ENCODE measurements around the gene PIGQ. TPM values are rescaled to one million over a fixed set of nuclear protein-coding genes. Genes with fewer than 3 reads are reported as not detected.

The PIGQ gene
- 10 to 100 TPM; 28.0 to 34.2 TPM for total RNA-seq

GRCh38 chr16:569445-570254 lies at the start of gene PIGQ:
Gene PIGQ, plus strand, starts transcription at chr16:569968. Its CDS starts 4,107 bp downstream, at chr16:574075.
- Mint-ChIP-seq H3K27ac (peak within 1 kb of the TSS; percentile 91), H3K36me3 (ENCODE audit: low read depth) (no peaks in the 10 kb centered on the region), H3K4me1 (peaks cover 27% of the 10 kb centered on the region), H3K27me3 (no peaks in the 10 kb centered on the region), H3K4me3 (peak within 1 kb of the TSS; percentile 87), H3K9me3 (no peaks in the 10 kb centered on the region)
- peak; percentile 73 for ATAC-seq (replicated peaks)

GRCh38 chr16:520847-521246 lies 48.9 kb upstream of the PIGQ start:
- Mint-ChIP-seq H3K4me1 (peaks cover 7% of the 10 kb centered on the region), H3K27me3 (no peaks in the 10 kb centered on the region), H3K9me3 (no peaks in the 10 kb centered on the region), H3K27ac (no peak overlapping the region), H3K36me3 (ENCODE audit: low read depth) (peaks cover 8% of the 10 kb centered on the region), H3K4me3 (no peak overlapping the region)
- ATAC-seq (replicated peaks), result no peak

GRCh38 chr16:521381-522210 lies 48.2 kb upstream of the PIGQ start:
- H3K27ac Mint-ChIP-seq, result no peak overlapping the region
- peaks cover 8% of the 10 kb centered on the region for H3K4me1 Mint-ChIP-seq
- no peak overlapping the region for H3K4me3 Mint-ChIP-seq
- ATAC-seq (replicated peaks), result no peak
- H3K36me3 Mint-ChIP-seq (ENCODE audit: low read depth), result peaks cover 8% of the 10 kb centered on the region
- H3K27me3 Mint-ChIP-seq, result no peaks in the 10 kb centered on the region
- H3K9me3 Mint-ChIP-seq, result no peaks in the 10 kb centered on the region

DNA sequence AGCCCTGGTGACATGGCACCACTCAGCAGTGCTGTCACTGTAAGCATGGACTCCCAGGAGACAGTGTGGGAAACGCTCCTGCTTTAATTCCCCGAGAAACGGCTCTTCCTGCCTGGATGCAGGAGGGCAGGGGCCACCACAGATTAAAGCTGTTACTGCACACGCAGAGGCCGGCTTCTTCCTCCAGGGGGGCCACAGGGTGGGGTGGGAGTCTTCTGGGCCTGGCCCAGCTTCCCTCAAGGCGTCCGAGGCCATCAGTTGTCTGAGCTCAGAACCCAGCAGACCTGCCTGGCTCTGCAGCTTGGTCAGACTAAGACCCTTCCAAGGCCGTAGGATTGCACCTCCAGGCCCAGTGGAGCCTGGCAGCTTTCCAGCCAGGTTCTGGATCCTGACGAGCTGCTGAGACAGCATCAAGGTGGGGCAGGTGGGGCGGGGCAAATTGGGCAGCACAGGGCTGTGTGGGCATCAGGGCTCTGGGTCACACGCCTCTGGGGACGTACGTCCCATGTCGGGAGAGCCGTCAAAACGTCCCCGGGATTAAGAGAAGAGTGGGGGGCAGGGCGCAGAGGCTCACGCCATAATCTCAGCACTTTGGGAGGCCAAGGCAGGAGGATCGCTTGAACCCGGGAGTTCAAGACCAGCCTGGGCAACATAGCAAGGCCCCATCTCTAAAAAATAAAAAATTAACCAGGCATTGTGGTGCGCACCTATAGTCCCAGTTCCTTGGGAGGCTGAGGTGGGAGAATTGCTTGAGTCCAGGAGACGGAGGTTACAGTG lies 47.3 kb upstream of the PIGQ start:
- Mint-ChIP-seq H3K27me3 (no peaks in the 10 kb centered on the region), H3K27ac (no peak overlapping the region)

GRCh38 chr16:523097-523741 lies 46.5 kb upstream of the PIGQ start:
- Mint-ChIP-seq H3K4me3 (peak overlapping the region; percentile 15), H3K4me1 (peaks cover 8% of the 10 kb centered on the region), H3K27me3 (no peaks in the 10 kb centered on the region), H3K9me3 (no peaks in the 10 kb centered on the region), H3K27ac (no peak overlapping the region), H3K36me3 (ENCODE audit: low read depth) (peaks cover 8% of the 10 kb centered on the region)
- ATAC-seq (replicated peaks), result no peak

More for the DNA sequence above, 47.3 kb upstream of the PIGQ start:
- Mint-ChIP-seq H3K9me3 (no peaks in the 10 kb centered on the region), H3K4me3 (no peak overlapping the region), H3K36me3 (ENCODE audit: low read depth) (peaks cover 8% of the 10 kb centered on the region), H3K4me1 (peaks cover 8% of the 10 kb centered on the region)
- no peak for ATAC-seq (replicated peaks)

- no peak for ATAC-seq (replicated peaks)
- peaks cover 20% of the 10 kb centered on the region for H3K36me3 Mint-ChIP-seq (ENCODE audit: low read depth)
- H3K4me3 Mint-ChIP-seq, result peak overlapping the region; percentile 90
- no peaks in the 10 kb centered on the region for H3K9me3 Mint-ChIP-seq
- peaks cover 8% of the 10 kb centered on the region for H3K4me1 Mint-ChIP-seq
- H3K27me3 Mint-ChIP-seq, result no peaks in the 10 kb centered on the region
- H3K27ac Mint-ChIP-seq, result peak overlapping the region; percentile 33
Observed at GRCh38 chr16:524274-525040, 45.3 kb upstream of the PIGQ start.

GRCh38 chr16:525123-525519 lies 44.6 kb upstream of the PIGQ start:
- H3K4me3 Mint-ChIP-seq, result peak overlapping the region; percentile 90
- no peak for ATAC-seq (replicated peaks)

GRCh38 chr16:525520-526180 lies 44.1 kb upstream of the PIGQ start:
- H3K4me3 Mint-ChIP-seq, result peak overlapping the region; percentile 90
- H3K27me3 Mint-ChIP-seq, result no peaks in the 10 kb centered on the region
- peak; percentile 67 for ATAC-seq (replicated peaks)
- peaks cover 8% of the 10 kb centered on the region for H3K4me1 Mint-ChIP-seq
- no peaks in the 10 kb centered on the region for H3K9me3 Mint-ChIP-seq
- peaks cover 32% of the 10 kb centered on the region for H3K36me3 Mint-ChIP-seq (ENCODE audit: low read depth)
- peak overlapping the region; percentile 98 for H3K27ac Mint-ChIP-seq

More at GRCh38 chr16:525123-525519, 44.6 kb upstream of the PIGQ start:
- no peaks in the 10 kb centered on the region for H3K27me3 Mint-ChIP-seq
- H3K36me3 Mint-ChIP-seq (ENCODE audit: low read depth), result peaks cover 27% of the 10 kb centered on the region
- H3K27ac Mint-ChIP-seq, result peak overlapping the region; percentile 98
- no peaks in the 10 kb centered on the region for H3K9me3 Mint-ChIP-seq
- peaks cover 8% of the 10 kb centered on the region for H3K4me1 Mint-ChIP-seq

DNA sequence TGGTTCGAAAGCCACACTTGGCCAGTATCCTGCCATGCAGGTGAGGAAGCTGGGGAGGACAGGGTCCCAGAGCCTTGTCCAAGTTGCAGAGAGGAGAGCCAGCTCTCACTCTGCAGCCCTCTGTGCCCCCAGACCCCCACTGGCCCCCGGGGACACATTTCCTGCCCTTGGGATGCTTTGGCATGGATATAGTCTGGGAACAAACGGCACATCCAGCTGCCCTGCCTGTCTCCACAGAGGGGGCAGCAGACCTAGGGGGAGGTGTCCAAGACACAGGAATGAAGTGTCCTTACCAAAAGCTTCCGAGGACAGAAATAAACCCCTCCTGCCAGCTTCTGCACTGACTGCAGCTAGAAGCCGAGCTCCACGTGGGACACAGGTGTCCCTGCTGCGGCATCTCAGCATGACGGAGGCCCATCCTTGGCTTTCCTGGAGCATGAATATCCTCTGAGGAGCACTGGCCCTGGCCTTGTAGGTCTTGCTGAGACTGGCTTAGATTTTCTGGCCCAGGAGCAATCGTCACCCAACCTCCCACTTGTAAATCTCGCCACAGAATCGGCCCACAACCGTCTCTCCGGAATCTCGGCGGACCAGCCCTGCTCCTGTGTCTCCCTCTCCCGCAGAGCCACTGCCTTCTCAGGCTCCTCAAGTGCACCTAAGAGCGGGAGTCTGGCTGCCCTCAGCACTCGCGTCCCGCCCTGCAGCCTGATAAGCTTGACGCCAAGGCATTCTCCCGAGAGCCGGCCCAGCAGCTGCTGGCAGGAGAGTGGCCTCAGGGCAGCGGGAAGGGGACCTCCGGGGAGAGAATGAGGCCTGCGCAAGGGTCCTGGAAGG lies 43.4 kb upstream of the PIGQ start:
- no peaks in the 10 kb centered on the region for H3K27me3 Mint-ChIP-seq
- H3K4me1 Mint-ChIP-seq, result peaks cover 8% of the 10 kb centered on the region
- H3K9me3 Mint-ChIP-seq, result no peaks in the 10 kb centered on the region
- peak overlapping the region; percentile 90 for H3K4me3 Mint-ChIP-seq
- ATAC-seq (replicated peaks), result no peak
- peaks cover 32% of the 10 kb centered on the region for H3K36me3 Mint-ChIP-seq (ENCODE audit: low read depth)
- H3K27ac Mint-ChIP-seq, result peak overlapping the region; percentile 98

GRCh38 chr16:527015-527903 lies 42.5 kb upstream of the PIGQ start, which contains the start of gene CAPN15:
Gene CAPN15, plus strand, starts transcription at chr16:527712. Its CDS starts 19,127 bp downstream, at chr16:546839.
- ATAC-seq (replicated peaks), result peak; percentile 80
- H3K27me3 Mint-ChIP-seq, result no peaks in the 10 kb centered on the region
- H3K36me3 Mint-ChIP-seq (ENCODE audit: low read depth), result peaks cover 32% of the 10 kb centered on the region
- H3K27ac Mint-ChIP-seq, result peak within 1 kb of the TSS; percentile 98
- peaks cover 8% of the 10 kb centered on the region for H3K4me1 Mint-ChIP-seq
- peak within 1 kb of the TSS; percentile 97 for H3K4me3 Mint-ChIP-seq
- no peaks in the 10 kb centered on the region for H3K9me3 Mint-ChIP-seq

DNA sequence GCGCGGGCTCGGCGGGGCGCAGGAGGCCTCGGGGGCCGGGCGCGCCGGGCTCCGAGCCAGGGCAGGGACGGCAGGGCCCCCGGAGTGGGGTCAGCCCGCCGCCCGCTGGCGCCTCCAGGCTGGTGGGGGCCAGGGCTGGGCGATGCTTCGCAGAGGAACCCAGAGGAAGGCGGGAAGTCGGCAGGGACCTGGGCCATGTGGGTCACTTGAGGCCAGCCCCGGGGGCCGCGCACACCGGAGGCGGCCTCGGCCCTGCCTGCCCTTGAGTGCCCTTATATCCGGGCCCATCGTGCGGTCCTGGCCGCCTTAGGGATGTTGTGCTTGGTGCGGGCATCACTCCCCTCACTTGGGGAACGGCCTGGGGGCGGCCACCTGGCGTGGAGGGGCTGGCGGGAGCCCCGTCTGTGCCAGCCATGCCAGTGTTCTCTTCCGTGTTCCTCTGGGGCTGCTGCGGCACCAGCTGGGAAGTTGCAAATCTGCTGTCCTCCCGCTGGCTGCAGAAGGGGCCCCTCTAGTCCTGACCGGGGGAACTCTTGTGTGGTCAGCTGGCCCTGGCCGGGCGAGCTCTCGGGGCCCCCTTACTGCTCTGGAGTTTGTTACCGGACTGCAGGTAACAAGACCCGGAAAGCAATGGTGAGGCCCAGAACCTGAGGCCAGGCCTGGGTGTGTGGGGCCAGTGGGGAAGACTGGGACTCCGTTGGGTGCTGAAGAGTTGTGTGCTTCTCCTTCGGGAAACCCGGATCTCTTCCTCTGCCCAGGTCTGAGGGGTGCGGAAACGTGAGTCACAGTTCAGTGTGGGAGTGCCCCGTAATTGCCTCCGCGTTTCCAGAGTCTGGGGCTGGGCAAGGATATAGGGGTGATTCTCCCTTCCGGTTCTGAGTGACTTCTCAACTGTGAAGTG lies 41.4 kb upstream of the PIGQ start:
- H3K4me3 Mint-ChIP-seq, result peak overlapping the region; percentile 97
- H3K27ac Mint-ChIP-seq, result peak overlapping the region; percentile 97
- no peaks in the 10 kb centered on the region for H3K27me3 Mint-ChIP-seq
- ATAC-seq (replicated peaks), result peak; percentile 38
- peaks cover 32% of the 10 kb centered on the region for H3K36me3 Mint-ChIP-seq (ENCODE audit: low read depth)
- H3K4me1 Mint-ChIP-seq, result peaks cover 8% of the 10 kb centered on the region
- no peaks in the 10 kb centered on the region for H3K9me3 Mint-ChIP-seq

Data from activated T-helper 17 cell treated with anti-CD3 and anti-CD28 coated beads, Interleukin-2, amount 50 U/mL, for 72 hours (primary cell).